K562 (cell line): ENCODE data around the gene RUNX1. TPM values are rescaled to one million over a fixed set of nuclear protein-coding genes. Genes with fewer than 3 reads are reported as not detected.

Experiments
- ATAC-seq: fragments of 200-7000 bp; cut with Tn5 transposase; 3 replicates; pipeline ENCODE4 v1.9.1; 2020; ENCODE audit warnings: moderate library complexity
- BruUV-seq: library from RNA; stranded (reverse); fragments of 400-500 nt; replicated peaks from 2 replicates; lab custom pipeline; 2021; lab: Mats Ljungman, UMichigan
- CTCF ChIA-PET: fragments of 300-600 bp; formaldehyde crosslinking; extraction: SDS; loops from one replicate; lab custom pipeline; 2021; ENCODE audit warnings: low intra/inter-chr PET ratio; lab: Yijun Ruan, JAX
- POLR2A ChIA-PET: fragments of 300-600, 350-650 bp; sonication (Branson Sonifier 250); formaldehyde crosslinking; extraction: SDS; loops from one replicate; lab custom pipeline; 2021; ENCODE audit warnings: antibody characterized with exemption, inconsistent platforms; lab: Yijun Ruan, JAX
- DNase-seq, 4 experiments: peaks; one replicate each; pipeline versions ENCODE4 v3.0.0 to v3.0.0-alpha.2; 2011 to 2018; ENCODE audit warnings: low spot score in 3 of 4, mixed read lengths in 3 of 4; ENCODE audit errors: extremely low read depth in 1 of 4
- FAIRE-seq: peaks from 2 replicates; lab custom pipeline; 2011; peaks lifted over from hg19 to GRCh38; lab: Jason Lieb, UNC
- H2AFZ ChIP-seq: 2 replicates; pipeline ENCODE4 v1.6.0; 2011; ENCODE audit warnings: low read depth, low read length, control low read depth, inconsistent platforms
- H3K27ac ChIP-seq: fragments of 200-600 bp; 3 replicates; pipeline ENCODE4 v1.8.0; 2011; ENCODE audit warnings: low read depth, mild to moderate bottlenecking, control low read depth, inconsistent platforms, low read length, moderate library complexity, mixed read lengths; ENCODE audit errors: extremely low read depth
- H3K27me3 ChIP-seq, 2 experiments: fragments of 300-600 bp in 1 of 2; 2 replicates in 1 of 2; 3 replicates in 1 of 2; pipeline versions ENCODE4 v1.6.0 to v1.8.0; 2011; ENCODE audit warnings: inconsistent platforms in 2 of 2, low read length in 2 of 2, mild to moderate bottlenecking in 1 of 2, mixed read lengths in 1 of 2, moderate library complexity in 1 of 2; ENCODE audit not compliant: control insufficient read depth in 2 of 2, insufficient read depth in 2 of 2
- H3K36me3 ChIP-seq: fragments of 300-600 bp; 3 replicates; pipeline ENCODE4 v1.8.0; 2011; ENCODE audit warnings: mild to moderate bottlenecking, low read length, inconsistent platforms; ENCODE audit not compliant: control insufficient read depth, insufficient read depth
- H3K4me1 ChIP-seq, 2 experiments: fragments of 200-600 bp in 1 of 2; replicated peaks in 1 of 2; 2 replicates in 1 of 2; 3 replicates in 1 of 2; pipeline versions ENCODE4 v1.5.1 to v1.8.0; 2011; ENCODE audit warnings: inconsistent platforms in 2 of 2, low read length in 2 of 2, mild to moderate bottlenecking in 1 of 2, mixed read lengths in 1 of 2, moderate library complexity in 1 of 2; ENCODE audit not compliant: control insufficient read depth in 2 of 2, insufficient read depth in 2 of 2
- H3K4me2 ChIP-seq: 2 replicates; pipeline ENCODE4 v1.6.1; 2011; ENCODE audit warnings: low read length, control low read depth, inconsistent platforms, mixed read lengths; ENCODE audit not compliant: insufficient read depth
- H3K4me3 ChIP-seq: fragments of 200-600 bp; sonication (generic), shearing (Covaris generic); 2 replicates; pipeline ENCODE4 v1.5.1; 2016; ENCODE audit warnings: control low read depth, inconsistent platforms
- H3K79me2 ChIP-seq: fragments of 200-600 bp; 3 replicates; pipeline ENCODE4 v1.8.0; 2011; ENCODE audit warnings: low read length, inconsistent platforms; ENCODE audit not compliant: control insufficient read depth, insufficient read depth
- H3K9ac ChIP-seq, 2 experiments: 2 replicates each; pipeline versions ENCODE4 v1.6.0 to v1.6.1; 2011; ENCODE audit warnings: low read depth in 2 of 2, low read length in 2 of 2, control low read depth in 1 of 2, inconsistent platforms in 1 of 2, mild to moderate bottlenecking in 1 of 2, mixed read lengths in 1 of 2; ENCODE audit not compliant: insufficient read depth in 1 of 2
- H3K9me1 ChIP-seq: one replicate; pipeline ENCODE4 v1.6.0; 2011; ENCODE audit warnings: inconsistent platforms, mild to moderate bottlenecking, low read length, moderate library complexity; ENCODE audit not compliant: control insufficient read depth, insufficient read depth
- H3K9me3 ChIP-seq: replicated peaks from 2 replicates; pipeline ENCODE4 v1.5.1; 2011; ENCODE audit warnings: low read depth, low read length, inconsistent platforms; ENCODE audit not compliant: control insufficient read depth, insufficient read depth
- H4K20me1 ChIP-seq: replicated peaks from 2 replicates; pipeline ENCODE4 v1.6.1; 2011; ENCODE audit warnings: low read length, inconsistent platforms, mixed read lengths; ENCODE audit not compliant: control insufficient read depth, insufficient read depth
- POLR2G ChIP-seq: fragments of 200-400 bp; formaldehyde crosslinking; IDR thresholded peaks from 2 replicates; pipeline ENCODE4 v1.6.1; 2017; ENCODE audit warnings: low read depth, mild to moderate bottlenecking, antibody characterized with exemption, low read length, moderate library complexity
- RBM22 ChIP-seq: fragments of 200-400 bp; formaldehyde crosslinking; IDR thresholded peaks from 2 replicates; pipeline ENCODE4 v1.6.1; 2018; ENCODE audit warnings: low read length, low read depth; ENCODE audit not compliant: poor library complexity, severe bottlenecking
- THRAP3 ChIP-seq: fragments of 450-650 bp; IDR thresholded peaks from 2 replicates; pipeline ENCODE4 v1.6.1; 2016; ENCODE audit warnings: mild to moderate bottlenecking, inconsistent platforms, borderline replicate concordance
- TOE1 ChIP-seq, 2 experiments: fragments of 450-650 bp in 1 of 2; sonication (generic) in 1 of 2; formaldehyde crosslinking in 1 of 2; IDR thresholded peaks; 2 replicates each; pipeline versions ENCODE4 v1.7.1 to v1.8.0; 2016 to 2022; ENCODE audit warnings: borderline replicate concordance in 2 of 2, mild to moderate bottlenecking in 2 of 2, antibody characterized with exemption in 1 of 2, inconsistent platforms in 1 of 2, low read depth in 1 of 2, missing genetic modification reagents in 1 of 2, moderate library complexity in 1 of 2
- WGBS: fragments of 100-300 bp; shearing (Covaris generic); methylation state at CpG from one replicate; pipeline ENCODE4 v1.1.6; 2016; ENCODE audit warnings: low coverage, mixed read lengths; ENCODE audit not compliant: insufficient coverage; ENCODE audit errors: missing lambda C conversion rate; 5-methylcytosine and 5-hydroxymethylcytosine counted together
- in situ Hi-C: fragments of 300-500 bp; cut with MboI; formaldehyde crosslinking; loops from 4 replicates; pipeline ENCODE4 v1.15.0; 2018; ENCODE audit warnings: inconsistent platforms, mixed read lengths
- intact Hi-C: fragments of 100-400 bp; cut with micrococcal nuclease; formaldehyde crosslinking; loops from 2 replicates; pipeline ENCODE4 v1.14.2; 2022
- polyA plus RNA-seq, 8 experiments: library from polyadenylated mRNA; depleted of rRNA in 4 of 8; stranded (reverse) in 5 of 8; unstranded in 3 of 8; fragments of >200 nt; fragmentation: Nextera tagmentation in 2 of 8; fragmentation: Illumina TruSeq in 1 of 8; extraction: Ambion mirVana in 2 of 8; extraction: Trizol in 1 of 8; gene quantifications; 2 replicates each; pipeline versions ENCODE4 v1.2.1 to v1.2.3, GENCODE V29; 2011 to 2014; ENCODE audit warnings: inconsistent platforms in 1 of 8, missing spikeins in 1 of 8
- total RNA-seq, 7 experiments: library from RNA; depleted of rRNA in 6 of 7; stranded (reverse); fragments of >200 nt in 6 of 7; fragmentation: Illumina TruSeq in 2 of 7; extraction: Trizol in 2 of 7; gene quantifications; 2 replicates each; pipeline versions ENCODE4 v1.2.1 to v1.2.3, GENCODE V29; 2011 to 2021; ENCODE audit warnings: low replicate concordance in 1 of 7

Gene RUNX1
- total and polyA plus RNA-seq, 9 of the 15 experiments (the other 6 are each of a cell fraction or from before 2014, with no cell fraction given), result 2.2 to 68.6 (median 17.8) TPM

DNA sequence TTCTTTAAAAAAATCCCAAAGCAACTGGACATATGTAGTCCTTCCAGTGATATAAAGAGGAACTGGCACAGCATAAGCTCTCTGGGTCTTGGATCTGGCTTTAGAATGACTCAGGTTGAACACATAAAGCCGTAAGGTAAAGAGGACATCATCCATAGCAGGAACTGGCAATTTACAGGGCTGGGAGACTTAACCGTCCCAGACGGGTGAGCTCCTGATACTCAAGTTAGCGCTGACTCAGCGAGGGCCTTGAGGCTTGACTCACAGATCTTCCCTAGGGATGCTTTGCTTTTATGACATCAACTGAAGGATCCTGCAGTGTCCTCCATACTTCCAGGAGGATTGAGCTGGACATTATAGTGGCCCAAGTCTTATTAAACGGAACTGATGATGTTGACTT, 226.2 kb downstream of the RUNX1 start (continued):
- no peak for TF ChIP-seq POLR2G
- TF ChIP-seq, all 486 proteins: peak for 6

- intact Hi-C loops (no loop called here), in situ Hi-C loops (no loop called here)
- peaks cover 88% of the 10 kb centered on the region for H3K36me3 ChIP-seq
- no peak for TF ChIP-seq THRAP3
- no peak for TF ChIP-seq TOE1 (IDR thresholded peaks at IDR 0.05; ENCODE audit: borderline replicate concordance)
- no peak for TF ChIP-seq TOE1 (CRISPR knock-in tag; IDR thresholded peaks at IDR 0.05; ENCODE audit: borderline replicate concordance, low read depth)
- peak; percentile 16 for TF ChIP-seq RBM22
- no TSS peak for BruUV-seq
- no peaks in the 10 kb centered on the region for H3K79me2 ChIP-seq
- ChIA-PET CTCF (no interaction called here), POLR2A (interaction anchor here (0.6 to 1.8 kb wide), 9 partner anchors 8 to 483 kb away, joined by 3 to 6 read pairs (median 3); no protein-coding TSS in a partner anchor)
- H4K20me1 ChIP-seq, result peaks cover 3% of the 10 kb centered on the region; the same call in 1 of the 2 replicates
- no peak overlapping the region for H2AFZ ChIP-seq
- H3K9ac ChIP-seq, result no peak overlapping the region
- no peak for ATAC-seq
- no peak overlapping the region for H3K4me3 ChIP-seq
- no peaks in the 10 kb centered on the region for H3K9me1 ChIP-seq
- peaks cover 0 to 3% of the 10 kb centered on the region in 2 experiments; a peak in 1 of 5 replicates for H3K4me1 ChIP-seq
- H3K27ac ChIP-seq, result no peak overlapping the region
- H3K9me3 ChIP-seq, result no peaks in the 10 kb centered on the region
- H3K4me2 ChIP-seq, result no peak overlapping the region
- FAIRE-seq, result no peak
- H3K27me3 ChIP-seq, result no peaks in the 10 kb centered on the region
- no peak for DNase-seq
- WGBS, result 89% methylated on average over 5 of the region's 5 CpGs
These were observed 226.9 kb downstream of the RUNX1 start for GRCh38 chr21:34822168-34822567.
